AG09319 (cell line): ENCODE results near the gene TBL3.
A peak's percentile ranks its signal among the peaks of the same experiment; 100 is the strongest.

Source experiments
- DNase-seq: peaks from one replicate; pipeline ENCODE4 v3.0.0-alpha.2; 2010; ENCODE audit warnings: low read depth; ENCODE audit errors: extremely low read depth
- TF ChIP-seq, protein P1 (sequence below): IDR thresholded peaks from 2 replicates; pipeline ENCODE4 v1.5.1; 2011; ENCODE audit warnings: low read depth, mild to moderate bottlenecking, inconsistent platforms, low read length, moderate library complexity

The TBL3 gene

DNA sequence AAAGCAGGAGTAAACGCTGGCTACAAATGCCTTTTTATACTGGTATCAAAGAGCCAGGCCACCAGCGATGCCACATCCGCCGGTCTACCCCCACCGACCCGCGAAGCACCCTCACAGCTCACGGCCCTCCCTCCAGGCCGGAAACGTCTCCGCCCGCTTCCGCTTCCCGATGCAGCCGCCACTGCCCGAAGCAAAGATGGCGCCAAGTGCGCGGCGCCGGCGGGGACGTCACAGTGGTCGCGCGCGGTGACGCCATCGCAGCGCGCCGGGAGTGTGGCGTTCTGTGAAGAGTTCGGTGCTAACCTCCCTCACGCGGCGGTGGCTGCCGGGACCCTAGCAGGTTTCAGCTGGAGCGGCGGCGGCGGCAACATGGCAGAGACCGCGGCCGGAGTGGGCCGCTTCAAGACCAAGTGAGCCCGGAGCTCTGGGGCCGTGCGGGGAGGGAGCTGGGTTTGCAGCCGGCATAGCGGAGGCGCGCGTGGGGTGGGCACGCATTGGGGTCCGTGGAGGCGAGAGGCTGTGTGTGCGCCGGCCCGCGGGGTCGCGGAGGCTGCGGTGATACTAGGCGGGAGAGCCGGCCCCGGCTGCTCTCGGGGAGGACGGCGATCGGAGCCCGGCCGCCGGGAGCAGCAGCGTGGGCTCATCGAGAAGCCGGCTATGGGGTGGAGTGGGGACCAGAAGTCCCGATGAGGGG lies at the start of gene TBL3:
Gene TBL3 (plus strand): TSS at position 258 of the 694 bp plus-strand sequence. CDS start 112 bp downstream, at position 370.
- DNase-seq, result peak; percentile 74
- TF ChIP-seq, protein P1, sequence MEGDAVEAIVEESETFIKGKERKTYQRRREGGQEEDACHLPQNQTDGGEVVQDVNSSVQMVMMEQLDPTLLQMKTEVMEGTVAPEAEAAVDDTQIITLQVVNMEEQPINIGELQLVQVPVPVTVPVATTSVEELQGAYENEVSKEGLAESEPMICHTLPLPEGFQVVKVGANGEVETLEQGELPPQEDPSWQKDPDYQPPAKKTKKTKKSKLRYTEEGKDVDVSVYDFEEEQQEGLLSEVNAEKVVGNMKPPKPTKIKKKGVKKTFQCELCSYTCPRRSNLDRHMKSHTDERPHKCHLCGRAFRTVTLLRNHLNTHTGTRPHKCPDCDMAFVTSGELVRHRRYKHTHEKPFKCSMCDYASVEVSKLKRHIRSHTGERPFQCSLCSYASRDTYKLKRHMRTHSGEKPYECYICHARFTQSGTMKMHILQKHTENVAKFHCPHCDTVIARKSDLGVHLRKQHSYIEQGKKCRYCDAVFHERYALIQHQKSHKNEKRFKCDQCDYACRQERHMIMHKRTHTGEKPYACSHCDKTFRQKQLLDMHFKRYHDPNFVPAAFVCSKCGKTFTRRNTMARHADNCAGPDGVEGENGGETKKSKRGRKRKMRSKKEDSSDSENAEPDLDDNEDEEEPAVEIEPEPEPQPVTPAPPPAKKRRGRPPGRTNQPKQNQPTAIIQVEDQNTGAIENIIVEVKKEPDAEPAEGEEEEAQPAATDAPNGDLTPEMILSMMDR, result no peak

DNA sequence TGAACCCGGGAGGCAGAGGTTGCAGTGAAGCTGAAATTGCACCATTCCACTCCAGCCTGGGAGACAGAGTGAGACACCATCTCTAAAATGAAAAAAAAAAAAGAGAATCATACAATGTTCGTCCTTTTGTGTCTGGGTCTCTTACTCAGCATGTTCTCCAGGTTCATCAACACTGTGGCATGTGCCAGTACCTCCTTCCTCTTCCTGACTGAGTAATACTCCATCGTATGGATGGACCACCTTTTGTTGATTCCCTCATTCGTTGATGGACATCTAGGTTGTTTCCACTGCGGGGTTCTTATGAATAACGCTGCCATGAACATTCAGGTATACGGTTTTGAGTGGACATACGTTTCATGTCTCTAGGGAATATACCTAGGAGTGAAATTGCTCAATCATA lies 49.5 kb upstream of the TBL3 start:
- TF ChIP-seq, protein P1, result no peak
- DNase-seq, result no peak

GRCh38 chr16:1923299-1924034 lies 48.4 kb upstream of the TBL3 start:
- DNase-seq, result peak; percentile 43
- TF ChIP-seq, protein P1, result peak; percentile 18

GRCh38 chr16:1924095-1924494 lies 47.8 kb upstream of the TBL3 start:
- TF ChIP-seq, protein P1, result no peak
- DNase-seq, result no peak

GRCh38 chr16:1926271-1926670 lies 45.6 kb upstream of the TBL3 start:
- TF ChIP-seq, protein P1, result no peak
- no peak for DNase-seq

DNA sequence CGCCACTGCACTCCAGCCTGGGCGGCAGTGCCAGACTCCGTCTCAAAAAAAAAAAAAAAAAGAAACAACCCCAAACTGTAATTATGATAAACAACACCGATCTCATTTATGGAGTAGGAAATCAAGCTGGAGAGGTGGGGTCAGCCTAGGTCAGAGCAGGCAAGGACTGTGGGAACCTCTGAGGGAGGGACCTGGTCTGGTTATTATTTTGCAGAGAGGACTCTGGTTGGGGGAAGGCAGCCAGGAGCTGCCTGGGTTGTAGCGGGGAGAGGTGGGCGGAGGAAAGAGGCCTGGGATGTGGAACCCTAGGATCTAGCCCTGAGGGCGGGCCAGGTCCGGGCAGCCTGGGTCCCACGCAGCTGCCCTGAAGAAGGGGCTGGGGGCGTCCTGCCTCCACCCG lies 42.7 kb upstream of the TBL3 start:
- DNase-seq, result peak; percentile 4

More for the DNA sequence above, 42.7 kb upstream of the TBL3 start:
- TF ChIP-seq, protein P1, result no peak
